RWPE1 (cell line): Measurements from ENCODE around the gene SEH1L.

ENCODE experiments used
- CTCF ChIA-PET: fragments of 350-600 bp; sonication (Branson Sonifier 250); formaldehyde crosslinking; extraction: SDS; loops from one replicate; lab custom pipeline; 2021; lab: Yijun Ruan, JAX
- POLR2A ChIA-PET: fragments of 400-600 bp; formaldehyde crosslinking; extraction: SDS; loops from one replicate; lab custom pipeline; 2020; ENCODE audit warnings: antibody characterized with exemption; ENCODE audit not compliant: low non-redundant PET; lab: Yijun Ruan, JAX
- DNase-seq: peaks from one replicate; pipeline ENCODE4 v3.0.0; 2012; ENCODE audit warnings: low spot score
- H3K27ac ChIP-seq: fragments of 450-650 bp; 2 replicates; pipeline ENCODE4 v1.5.1; 2017
- TF ChIP-seq, protein P1 (sequence below): fragments of 450-650 bp; conservative IDR thresholded peaks from 2 replicates; pipeline ENCODE4 v1.5.1; 2017; ENCODE audit warnings: low read depth, mild to moderate bottlenecking

The SEH1L gene

DNA sequence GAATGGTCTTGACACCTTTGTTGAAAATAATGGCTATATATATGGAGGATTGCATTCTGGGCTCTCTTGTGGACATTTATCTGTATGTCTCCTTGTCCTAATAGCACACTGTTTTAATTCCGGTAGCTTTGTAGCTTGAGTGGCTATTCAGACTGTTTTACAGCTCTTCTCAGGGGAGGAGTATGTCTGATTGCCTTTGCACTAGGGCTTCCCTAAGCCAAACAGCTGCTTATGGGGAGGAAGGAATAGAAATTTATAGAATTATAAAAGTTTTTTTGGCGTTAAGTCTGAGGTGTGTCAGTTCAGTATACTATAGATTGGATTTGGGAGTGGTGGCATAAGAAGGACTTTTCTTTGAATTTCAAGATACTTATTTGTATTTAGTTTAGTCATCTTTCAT is 12.6 kb downstream of the SEH1L start:
- TF ChIP-seq, protein P1, sequence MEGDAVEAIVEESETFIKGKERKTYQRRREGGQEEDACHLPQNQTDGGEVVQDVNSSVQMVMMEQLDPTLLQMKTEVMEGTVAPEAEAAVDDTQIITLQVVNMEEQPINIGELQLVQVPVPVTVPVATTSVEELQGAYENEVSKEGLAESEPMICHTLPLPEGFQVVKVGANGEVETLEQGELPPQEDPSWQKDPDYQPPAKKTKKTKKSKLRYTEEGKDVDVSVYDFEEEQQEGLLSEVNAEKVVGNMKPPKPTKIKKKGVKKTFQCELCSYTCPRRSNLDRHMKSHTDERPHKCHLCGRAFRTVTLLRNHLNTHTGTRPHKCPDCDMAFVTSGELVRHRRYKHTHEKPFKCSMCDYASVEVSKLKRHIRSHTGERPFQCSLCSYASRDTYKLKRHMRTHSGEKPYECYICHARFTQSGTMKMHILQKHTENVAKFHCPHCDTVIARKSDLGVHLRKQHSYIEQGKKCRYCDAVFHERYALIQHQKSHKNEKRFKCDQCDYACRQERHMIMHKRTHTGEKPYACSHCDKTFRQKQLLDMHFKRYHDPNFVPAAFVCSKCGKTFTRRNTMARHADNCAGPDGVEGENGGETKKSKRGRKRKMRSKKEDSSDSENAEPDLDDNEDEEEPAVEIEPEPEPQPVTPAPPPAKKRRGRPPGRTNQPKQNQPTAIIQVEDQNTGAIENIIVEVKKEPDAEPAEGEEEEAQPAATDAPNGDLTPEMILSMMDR, result no peak
- no peak overlapping the region for H3K27ac ChIP-seq
- POLR2A ChIA-PET, result no interaction called here
- CTCF ChIA-PET, result no interaction called here
- no peak for DNase-seq

GRCh38 chr18:12960853-12961397 is 13.1 kb downstream of the SEH1L start:
- POLR2A ChIA-PET, result no interaction called here
- CTCF ChIA-PET, result no interaction called here
- H3K27ac ChIP-seq, result no peak overlapping the region
- TF ChIP-seq, protein P1, result no peak
- no peak for DNase-seq

- ChIA-PET CTCF (interaction anchor here (0.6 kb wide), 1 partner anchor 664 kb away, joined by 3 read pairs; no protein-coding TSS in a partner anchor), POLR2A (no interaction called here)
- TF ChIP-seq, protein P1, result no peak
- DNase-seq, result no peak
- no peak overlapping the region for H3K27ac ChIP-seq
Observed at GRCh38 chr18:12963069-12963468, 15.3 kb downstream of the SEH1L start.

DNA sequence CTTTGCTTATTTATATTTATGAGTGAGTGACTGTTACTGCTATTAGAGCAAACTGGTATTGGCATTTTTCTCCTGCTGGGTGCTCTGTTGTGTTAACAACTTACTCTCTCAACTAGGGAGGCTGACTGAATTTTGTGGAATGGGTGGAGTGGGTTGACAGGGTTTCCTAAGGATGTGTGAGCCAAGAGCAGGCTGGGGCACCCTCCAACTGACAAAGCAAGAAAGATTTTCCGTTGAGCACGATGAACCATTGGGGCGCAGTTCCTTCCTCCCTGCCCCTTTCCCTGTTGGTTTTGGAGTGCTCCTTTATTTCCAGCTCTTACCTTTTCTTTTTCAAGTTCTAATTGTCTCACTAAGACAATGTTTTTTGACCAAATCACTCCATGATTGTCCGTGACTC is 20.3 kb downstream of the SEH1L start:
- no peak overlapping the region for H3K27ac ChIP-seq
- no peak for DNase-seq
- TF ChIP-seq, protein P1, result no peak
- ChIA-PET CTCF (no interaction called here), POLR2A (no interaction called here)

DNA sequence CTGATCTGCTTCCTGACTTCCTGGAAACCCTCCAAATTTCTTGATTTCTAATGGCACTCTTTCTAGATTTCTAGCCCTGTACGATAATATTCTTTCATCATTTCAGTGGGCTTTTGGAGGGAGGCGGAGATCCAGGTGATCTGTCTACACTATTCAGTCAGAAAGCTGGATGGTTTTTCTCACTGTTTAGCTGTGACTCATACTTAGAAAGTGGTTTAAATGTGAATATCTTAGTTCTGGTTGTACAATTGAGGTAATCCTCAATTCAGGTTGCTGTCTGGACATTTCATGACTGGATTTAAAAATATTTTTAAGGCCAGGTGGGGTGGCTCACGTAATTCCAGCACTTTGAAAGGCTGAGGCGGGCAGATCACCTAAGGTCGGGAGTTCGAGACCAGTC is 20.8 kb downstream of the SEH1L start:
- ChIA-PET POLR2A (no interaction called here), CTCF (no interaction called here)
- no peak overlapping the region for H3K27ac ChIP-seq
- TF ChIP-seq, protein P1, result no peak
- DNase-seq, result no peak

DNA sequence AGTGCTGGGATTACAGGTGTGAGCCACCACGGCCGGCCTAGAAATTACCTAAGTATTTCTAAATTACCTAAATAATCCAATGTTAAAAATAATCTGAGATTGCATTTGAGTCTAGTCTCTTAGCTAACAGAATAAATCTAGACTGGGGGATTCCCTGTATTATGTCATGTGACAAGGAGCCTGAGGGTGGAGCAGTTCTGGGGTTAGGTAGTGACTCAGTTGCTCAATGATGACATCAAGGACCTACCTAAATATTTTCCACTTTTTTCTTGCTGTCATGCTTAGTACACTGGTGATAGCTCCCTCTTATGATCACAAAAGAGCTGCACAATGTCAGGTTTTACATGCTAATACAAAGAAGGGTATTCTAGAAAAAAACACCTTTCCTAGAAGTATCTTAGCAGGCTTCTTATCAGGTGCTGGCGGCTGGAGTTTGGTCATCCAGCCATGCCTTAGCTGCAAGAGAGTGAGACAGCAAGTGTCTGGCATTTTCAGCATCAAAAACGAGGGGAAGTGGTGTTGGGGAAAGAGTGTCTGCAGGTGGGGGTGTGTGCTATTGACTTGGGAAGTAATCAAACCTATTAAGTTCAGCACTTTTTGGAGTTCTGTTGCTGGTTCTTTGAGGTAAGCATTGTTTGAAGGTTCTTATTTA is 25.9 kb downstream of the SEH1L start:
- H3K27ac ChIP-seq, result no peak overlapping the region
- POLR2A ChIA-PET, result no interaction called here
- TF ChIP-seq, protein P1, result no peak
- CTCF ChIA-PET, result no interaction called here
- DNase-seq, result no peak
